ENCODE measurements around the gene MGST1. TPM values are rescaled to one million over a fixed set of nuclear protein-coding genes. Genes with fewer than 3 reads are reported as not detected.

Gene MGST1
- total RNA-seq: 3.7 TPM

DNA sequence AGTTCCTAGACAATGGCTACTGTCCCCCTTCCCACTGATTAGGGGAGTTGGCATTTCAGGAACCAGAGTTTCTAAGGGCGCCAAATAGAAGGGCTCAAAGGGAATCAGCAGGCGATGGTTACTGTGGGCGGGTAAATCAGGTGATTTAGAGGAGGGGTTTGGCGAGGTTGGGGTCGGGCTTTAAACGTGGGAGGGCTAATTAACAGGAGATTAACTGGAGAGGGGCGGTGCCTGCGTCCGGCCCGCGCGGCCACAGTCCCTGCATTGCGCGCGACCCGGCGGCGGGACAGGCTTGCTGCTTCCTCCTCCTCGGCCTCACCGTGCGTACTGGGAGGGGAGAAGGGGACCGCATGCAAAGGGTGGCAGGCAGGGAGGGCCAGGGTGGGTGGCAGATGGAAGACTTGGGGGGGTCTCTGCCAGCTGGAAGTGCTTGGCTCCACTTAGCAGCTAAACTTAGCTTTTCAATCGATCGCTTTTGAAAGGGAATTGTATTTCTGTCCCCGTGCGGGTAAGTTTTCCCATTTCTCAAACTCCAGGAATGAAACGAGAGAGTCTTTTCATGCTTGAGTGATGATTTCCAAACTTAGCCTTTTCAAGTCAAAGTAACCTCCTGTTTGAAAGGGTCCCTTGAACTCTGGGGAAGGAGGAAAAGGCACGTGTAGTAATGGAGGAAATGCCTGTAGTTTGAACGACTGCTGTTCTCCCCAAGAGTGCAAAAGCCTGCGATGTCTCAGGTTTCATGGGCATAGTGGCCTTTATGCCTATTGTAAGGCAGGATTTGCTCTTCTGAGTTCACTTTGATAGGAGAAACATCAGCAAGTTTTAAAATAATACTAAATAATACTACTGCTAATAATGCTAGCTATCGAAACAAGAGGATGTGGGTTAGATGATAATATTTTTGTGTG, at the start of gene MGST1:
TSS of gene MGST1 (plus strand) at position 255 of the 908 bp plus-strand sequence. CDS start 6,608 bp downstream, outside the sequence.
- FAIRE-seq: no peak
- DNase-seq (ENCODE audit: low spot score in 2 of 2): no peak

DNA sequence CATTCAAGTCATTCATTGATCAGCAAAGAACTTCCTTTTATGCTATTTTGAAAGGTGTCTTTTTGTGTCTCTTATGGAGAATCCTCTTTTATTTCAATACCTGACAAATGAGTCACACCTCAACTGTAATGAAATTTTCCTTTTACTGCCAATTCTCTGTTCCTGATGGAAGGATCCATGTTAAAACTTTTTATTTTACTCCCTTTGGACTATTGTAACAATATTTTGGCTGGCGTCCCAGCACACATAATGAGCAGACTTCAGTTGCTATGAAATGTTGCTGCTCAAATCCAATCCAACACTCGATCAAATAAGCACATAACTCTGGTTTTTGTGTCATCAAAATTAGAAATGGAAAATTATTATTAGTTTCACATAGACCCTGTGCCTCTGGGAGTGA, 48.0 kb upstream of the MGST1 start:
- no peak for FAIRE-seq
- no peak for DNase-seq (ENCODE audit: low spot score in 2 of 2)

DNA sequence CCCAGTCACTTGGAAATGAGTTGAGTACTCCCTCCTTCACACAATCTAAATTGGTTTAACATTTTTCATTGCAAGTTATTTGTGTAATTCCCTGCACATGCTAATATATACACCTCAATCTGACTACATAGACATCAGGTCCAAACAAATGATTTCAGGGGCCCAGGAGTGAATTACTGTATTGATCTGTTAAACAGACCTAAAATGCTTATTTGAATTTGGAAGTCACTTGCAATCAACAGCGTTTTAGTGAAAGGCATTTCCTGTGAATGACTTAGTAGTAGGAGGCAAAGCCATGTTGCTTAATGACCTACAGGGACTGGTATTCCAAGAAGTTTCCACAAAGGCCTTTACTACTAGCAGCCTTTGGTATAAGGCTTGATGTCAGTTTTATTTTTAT, 47.3 kb upstream of the MGST1 start:
- FAIRE-seq: no peak
- no peak for DNase-seq (ENCODE audit: low spot score in 2 of 2)

GRCh38 chr12:16300736-16301135, 46.7 kb upstream of the MGST1 start:
- DNase-seq (ENCODE audit: low spot score in 2 of 2): no peak

GRCh38 chr12:16303939-16304338, 43.5 kb upstream of the MGST1 start:
- FAIRE-seq (no peak), DNase-seq (ENCODE audit: low spot score in 2 of 2) (no peak)

More at GRCh38 chr12:16300736-16301135, 46.7 kb upstream of the MGST1 start:
- FAIRE-seq: no peak

DNA sequence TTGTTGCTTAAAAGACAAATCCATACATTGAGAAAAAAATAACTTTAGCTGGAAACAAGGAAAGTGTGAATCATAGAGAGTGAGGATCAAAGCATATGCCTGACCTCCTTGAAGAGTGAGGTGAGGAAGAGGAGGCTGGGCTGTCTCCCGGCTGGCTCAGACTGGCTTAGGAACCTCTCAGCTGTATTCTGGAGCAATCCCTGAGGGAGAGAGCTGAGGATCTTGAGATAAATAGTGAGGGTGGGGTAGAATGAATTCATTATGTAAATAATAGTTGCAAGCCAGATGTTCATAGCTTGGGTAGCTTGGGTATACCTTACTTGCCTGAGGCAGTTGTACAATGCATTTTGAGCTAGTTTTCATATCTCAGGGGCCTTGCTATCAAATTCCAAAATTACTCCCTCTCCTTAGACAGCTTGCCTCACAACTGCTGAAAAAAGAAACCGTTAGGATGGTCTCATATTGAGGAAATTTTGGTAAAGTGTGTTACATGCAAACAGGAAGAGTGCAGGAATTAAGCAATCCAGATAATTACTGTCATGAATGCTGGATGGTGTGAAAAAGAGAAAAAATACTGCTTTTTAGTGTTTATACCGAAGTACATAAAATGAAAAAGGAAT, 39.5 kb upstream of the MGST1 start:
- DNase-seq (ENCODE audit: low spot score in 2 of 2) (no peak), FAIRE-seq (no peak)

DNA sequence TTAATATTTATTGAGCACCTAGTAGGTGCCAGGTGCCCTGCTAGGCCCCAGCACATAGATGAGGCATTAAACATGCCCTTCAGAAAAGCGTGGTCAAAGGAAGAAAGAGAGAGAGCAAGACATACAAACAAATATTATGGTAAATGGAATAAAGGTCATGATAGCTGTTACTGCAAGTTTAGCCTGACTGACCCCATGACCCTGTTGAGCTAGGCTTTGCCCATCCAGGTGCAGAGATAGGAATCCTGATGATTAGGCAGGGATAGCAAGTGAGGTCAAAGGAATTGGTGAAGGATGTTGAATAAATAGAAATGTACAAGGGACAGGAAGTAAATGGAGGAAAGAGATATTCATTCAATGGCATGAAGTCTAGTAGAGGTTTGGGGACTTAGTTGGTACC, 36.5 kb upstream of the MGST1 start:
- FAIRE-seq: no peak
- no peak for DNase-seq (ENCODE audit: low spot score in 2 of 2)

DNA sequence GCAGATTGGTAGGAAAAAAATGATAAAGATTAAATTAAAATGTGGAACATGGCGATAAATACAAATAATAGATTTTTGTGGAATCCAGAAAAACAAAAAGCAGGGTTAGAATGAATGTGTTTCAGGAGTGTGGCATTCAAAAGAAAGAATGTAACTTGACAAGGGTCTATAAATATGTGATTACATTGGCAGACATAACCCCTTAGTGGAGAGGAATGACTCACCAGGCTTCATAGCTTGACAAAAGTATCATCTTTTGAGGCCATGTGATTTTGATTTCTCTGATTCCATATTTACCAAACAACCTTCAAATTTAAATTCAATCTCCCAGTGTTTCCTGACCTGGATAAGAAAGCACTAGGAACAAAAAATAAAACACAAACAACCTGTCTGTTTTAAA, 24.4 kb upstream of the MGST1 start:
- no peak for DNase-seq (ENCODE audit: low spot score in 2 of 2)

GRCh38 chr12:16323638-16324037, 23.8 kb upstream of the MGST1 start:
- FAIRE-seq: no peak
- no peak for DNase-seq (ENCODE audit: low spot score in 2 of 2)

More for the DNA sequence above, 24.4 kb upstream of the MGST1 start:
- FAIRE-seq: no peak

DNA sequence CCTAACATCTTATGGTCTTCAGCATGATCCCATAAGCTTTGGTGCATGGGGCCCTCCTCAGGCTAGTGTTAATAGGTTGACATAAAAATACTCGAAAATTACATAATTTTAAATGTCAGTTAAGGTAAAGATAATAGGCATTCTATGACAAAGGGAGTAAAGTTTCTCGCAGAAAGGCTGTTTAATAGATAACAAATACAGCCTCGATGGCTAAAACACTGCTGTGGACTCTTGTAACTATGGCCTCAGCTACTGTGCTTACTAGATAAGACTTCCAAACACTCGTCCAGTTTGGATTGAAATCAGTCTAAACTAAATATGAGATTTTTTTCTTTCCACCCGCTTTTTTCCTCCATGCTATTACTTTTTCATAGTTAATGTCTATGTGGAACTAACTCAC, 23.2 kb upstream of the MGST1 start:
- DNase-seq (ENCODE audit: low spot score in 2 of 2) (no peak), FAIRE-seq (no peak)

DNA sequence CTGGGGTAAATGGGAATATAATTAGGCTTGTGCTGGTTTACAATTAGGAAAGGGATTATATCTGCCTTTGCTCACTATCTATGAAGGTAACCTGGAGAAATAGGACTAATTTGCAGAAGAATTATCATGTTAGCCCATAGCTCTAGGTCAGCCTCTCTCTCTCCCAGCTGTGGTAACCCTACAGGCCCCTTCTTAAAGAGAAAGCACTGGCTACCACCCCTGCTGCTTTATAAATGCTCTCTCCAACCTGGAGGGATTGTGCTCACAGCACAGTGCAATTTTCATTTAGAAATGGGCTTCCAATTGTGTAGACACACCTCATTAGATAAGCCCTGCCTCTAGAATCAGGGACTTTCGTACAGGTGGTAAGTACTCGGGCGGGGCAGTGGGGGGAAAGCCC, 22.7 kb upstream of the MGST1 start:
- FAIRE-seq (no peak), DNase-seq (ENCODE audit: low spot score in 2 of 2) (no peak)

DNA sequence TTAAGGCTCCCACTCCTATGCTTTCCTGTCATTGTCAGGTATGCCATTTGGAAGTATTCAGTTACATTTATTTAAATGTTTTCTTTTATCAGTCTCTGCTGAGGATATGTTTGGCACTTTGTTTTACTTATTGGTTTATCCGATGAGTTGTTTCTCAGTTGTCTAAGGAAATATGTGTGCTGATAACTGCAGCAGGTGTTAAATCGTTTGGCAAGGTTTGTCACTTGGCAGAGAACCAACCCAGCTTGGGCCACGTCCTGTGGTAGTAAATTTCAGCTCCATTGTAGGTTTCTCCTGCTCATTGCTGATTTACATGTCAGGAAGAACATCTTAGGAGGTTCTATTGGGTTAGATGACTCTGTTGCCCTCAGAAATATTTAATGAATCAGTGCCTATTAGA, 22.0 kb upstream of the MGST1 start:
- DNase-seq (ENCODE audit: low spot score in 2 of 2): no peak
- FAIRE-seq: no peak

DNA sequence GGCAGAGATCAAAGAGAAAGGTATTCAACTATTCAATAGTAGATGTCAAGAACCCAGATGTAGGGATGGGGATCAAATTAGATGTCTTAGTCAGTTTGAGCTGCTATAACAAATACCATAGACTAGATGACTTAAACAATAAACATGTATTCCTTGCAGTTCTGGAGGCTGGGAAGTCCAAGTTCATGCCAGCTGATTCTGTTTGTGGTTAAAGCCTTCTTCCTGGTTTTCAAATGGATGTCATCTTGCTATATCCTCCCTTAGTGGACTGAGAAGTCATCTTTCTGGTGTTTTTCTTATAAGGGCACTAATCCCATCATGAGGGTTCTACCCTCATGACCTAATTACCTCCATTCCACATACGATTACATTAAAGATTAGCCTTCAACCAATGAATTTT, 19.5 kb upstream of the MGST1 start:
- FAIRE-seq (no peak), DNase-seq (ENCODE audit: low spot score in 2 of 2) (no peak)

- DNase-seq (ENCODE audit: low spot score in 2 of 2) (no peak), FAIRE-seq (no peak)
Measured at GRCh38 chr12:16329594-16329993, 17.9 kb upstream of the MGST1 start.

DNA sequence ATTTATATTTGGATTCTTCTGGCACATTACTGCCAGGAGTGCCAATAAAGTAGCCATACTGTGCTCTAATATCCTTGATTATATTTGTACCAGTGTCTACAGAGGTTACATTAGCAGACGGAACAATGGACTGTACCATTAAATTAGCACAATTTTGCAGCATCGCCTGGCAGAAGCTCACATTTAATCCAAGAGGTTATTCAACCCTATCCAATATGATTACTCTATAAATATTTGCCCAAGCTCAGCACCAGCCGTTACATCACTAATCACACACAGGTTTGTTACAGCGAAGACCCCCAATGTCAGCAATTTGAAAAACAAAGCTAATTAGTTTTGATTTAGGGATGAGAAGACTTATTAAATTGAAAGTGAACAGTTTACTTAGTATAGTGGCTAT, 16.9 kb upstream of the MGST1 start:
- DNase-seq (ENCODE audit: low spot score in 2 of 2) (no peak), FAIRE-seq (no peak)

DNA sequence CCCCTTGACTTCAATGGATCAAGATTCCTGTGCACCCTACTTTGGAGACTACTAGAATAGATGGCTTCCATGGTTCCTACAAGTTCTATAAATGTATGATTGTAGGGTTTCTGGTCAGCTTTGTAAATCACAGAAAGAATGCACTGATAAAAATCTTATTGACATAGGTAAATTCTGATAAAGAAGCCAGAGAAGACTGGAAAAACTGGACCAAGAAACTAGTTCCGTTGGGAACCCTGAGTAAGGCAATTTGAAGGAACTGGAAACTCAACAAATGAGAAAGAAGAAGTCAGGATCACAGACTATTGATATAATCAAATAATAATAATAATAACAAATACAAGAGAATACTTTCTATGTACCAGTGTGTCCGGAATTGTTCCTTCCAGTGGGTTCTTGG, 15.4 kb upstream of the MGST1 start:
- FAIRE-seq: no peak
- DNase-seq (ENCODE audit: low spot score in 2 of 2): no peak

DNA sequence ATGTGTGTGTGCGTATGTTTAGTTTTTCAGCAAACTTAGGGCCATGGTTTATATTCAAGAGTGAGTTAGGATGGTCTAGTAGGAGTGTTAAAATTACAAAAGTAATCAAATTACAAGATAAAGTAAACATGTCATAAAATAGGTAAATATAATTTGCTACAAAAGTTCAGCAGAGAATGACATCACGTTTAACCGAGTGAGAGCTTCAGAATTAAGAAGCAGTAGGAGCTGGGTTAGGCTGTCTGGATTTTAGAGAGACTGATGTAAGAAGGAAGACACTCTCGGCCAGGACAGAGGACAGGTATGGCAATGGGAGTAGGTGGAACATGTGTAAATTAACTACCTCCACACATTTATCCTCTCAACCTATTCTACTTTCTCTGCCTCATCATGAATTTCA, 11.6 kb upstream of the MGST1 start:
- DNase-seq (ENCODE audit: low spot score in 2 of 2) (no peak), FAIRE-seq (no peak)

GRCh38 chr12:16344269-16344668, 3.2 kb upstream of the MGST1 start:
- DNase-seq (ENCODE audit: low spot score in 2 of 2) (no peak), FAIRE-seq (no peak)

DNA sequence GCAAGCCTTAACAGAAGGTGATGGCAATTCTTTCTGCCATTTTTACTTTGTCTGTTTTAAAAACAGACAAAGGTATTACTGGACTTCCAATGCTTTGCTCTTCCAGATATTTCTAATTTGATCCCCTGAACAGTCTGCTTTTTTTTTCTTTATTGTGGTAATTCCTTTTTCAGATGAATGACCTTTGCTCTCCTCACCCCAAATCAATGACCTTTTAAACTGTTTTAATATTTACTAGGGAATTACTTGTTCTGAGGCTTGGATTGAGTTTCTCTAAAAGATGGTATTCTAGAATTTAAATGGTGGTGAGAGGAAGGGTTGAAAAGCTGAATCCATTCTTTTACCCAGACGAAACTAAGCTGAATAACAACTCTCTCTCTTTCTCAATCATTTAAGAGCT, 2.3 kb upstream of the MGST1 start:
- FAIRE-seq (no peak), DNase-seq (ENCODE audit: low spot score in 2 of 2) (no peak)

DNA sequence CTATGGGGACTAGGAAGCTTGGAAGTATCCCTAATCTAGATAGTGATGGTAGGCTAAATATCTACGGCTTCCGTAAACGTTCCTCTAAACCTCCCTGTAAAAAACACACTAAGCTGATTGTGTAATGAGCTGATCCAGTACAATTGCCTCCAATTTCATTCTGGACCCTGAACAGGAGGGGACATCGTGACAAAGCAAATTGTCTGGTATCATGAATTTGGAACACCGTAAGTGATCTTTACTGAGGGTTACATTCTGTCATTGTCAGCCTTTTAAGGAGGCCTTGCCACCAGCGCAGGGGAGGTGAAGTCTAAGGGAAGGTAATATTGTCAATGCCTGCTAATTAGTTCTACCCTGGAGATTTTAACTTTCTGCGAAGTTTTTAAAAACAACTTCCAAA, 487 bp upstream of the MGST1 start:
- no peak for DNase-seq (ENCODE audit: low spot score in 2 of 2)
- FAIRE-seq: no peak

DNA sequence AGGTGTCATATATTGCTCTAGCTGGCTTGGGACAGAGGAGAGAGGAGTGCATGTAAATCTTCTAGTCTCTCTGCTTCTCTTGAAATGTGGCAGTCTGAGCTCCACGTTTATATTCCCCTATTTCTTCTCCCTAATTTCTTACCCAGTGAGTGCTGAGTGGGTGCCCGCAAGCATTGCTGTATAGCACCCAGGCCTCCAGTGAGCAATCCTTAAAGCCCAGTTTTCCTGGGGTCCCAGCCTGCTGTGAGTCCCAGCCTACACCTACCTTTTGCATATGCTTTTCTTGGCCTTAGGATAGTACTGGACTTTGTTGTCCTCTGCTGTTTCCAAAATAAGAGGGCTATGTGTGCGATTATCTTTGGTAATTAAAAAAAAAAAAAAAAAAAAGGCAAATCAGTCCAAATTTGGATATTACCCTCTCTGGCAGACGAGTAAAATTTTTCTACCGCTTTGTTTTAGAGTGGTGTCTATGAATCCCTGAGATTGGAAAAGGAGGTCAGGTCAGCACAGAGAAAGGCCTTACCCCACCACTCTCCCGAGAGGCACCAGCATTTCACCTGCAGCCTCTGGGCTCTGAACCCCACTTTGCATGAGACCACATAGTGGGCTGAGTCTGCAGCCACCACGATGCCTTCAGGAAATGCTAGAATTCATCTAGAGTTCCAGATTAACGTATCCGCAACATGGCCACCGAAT, 1.1 kb downstream of the MGST1 start:
- FAIRE-seq (no peak), DNase-seq (ENCODE audit: low spot score in 2 of 2) (no peak)

DNA sequence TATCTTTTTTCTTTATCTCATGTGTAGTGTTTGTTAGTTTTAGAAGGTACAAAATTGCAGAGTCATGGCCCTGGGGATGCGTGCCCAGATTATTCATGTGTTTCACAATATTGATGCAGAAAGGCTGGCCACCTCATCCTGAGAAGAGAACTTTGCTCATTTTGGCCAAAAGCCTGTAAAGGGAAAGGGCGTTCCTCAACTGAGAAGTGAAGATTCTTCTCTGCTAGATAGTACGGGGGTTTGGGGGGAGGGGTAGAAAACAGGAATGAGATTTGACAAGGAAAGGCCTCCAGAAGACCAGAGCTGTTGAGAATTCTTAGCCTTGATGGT, 1.7 kb downstream of the MGST1 start:
- no peak for FAIRE-seq
- no peak for DNase-seq (ENCODE audit: low spot score in 2 of 2)
